ENCODE measurements around the gene NPNT.

The NPNT gene

DNA sequence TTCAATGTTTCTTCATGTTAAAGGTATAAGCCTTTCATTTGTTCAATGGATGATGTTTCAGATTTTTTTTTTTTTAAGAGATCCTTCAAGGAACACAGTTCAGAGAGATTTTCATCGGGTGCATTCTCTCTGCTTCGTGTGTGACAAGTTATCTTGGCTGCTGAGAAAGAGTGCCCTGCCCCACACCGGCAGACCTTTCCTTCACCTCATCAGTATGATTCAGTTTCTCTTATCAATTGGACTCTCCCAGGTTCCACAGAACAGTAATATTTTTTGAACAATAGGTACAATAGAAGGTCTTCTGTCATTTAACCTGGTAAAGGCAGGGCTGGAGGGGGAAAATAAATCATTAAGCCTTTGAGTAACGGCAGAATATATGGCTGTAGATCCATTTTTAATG, 75.8 kb downstream of the NPNT start:
- DNase-seq = no peak

DNA sequence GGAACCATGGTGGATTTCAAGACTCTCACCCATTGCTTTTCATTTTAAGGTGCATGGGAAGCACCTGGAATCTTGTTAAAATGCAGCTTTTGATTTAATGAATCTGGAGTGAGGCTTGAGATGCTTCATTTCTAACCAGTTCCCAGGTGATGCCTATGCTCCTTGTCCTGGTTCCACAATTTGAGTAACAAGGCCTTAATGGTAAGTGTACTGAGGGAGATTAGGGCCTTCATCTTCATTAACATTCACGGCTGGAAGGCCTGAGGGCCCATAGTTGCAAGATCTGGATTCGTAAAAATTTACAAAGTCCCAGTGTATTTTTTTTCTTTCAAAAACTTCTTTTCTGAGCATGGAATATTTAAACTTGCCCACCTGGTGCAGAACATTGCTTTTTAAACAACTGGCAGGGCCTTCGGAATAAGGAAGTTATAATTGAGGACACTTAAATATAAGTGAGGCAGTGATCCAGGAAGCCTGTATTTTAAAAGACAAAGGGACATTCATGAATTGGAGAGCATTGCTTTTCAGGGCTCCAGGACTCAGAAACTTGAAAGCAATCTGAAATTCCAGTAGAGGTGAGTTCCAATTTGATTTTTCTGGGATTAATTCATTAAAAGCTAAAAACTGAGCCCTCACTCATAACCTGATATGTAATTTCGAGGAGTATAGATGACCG, 77.8 kb downstream of the NPNT start:
- DNase-seq = no peak

DNA sequence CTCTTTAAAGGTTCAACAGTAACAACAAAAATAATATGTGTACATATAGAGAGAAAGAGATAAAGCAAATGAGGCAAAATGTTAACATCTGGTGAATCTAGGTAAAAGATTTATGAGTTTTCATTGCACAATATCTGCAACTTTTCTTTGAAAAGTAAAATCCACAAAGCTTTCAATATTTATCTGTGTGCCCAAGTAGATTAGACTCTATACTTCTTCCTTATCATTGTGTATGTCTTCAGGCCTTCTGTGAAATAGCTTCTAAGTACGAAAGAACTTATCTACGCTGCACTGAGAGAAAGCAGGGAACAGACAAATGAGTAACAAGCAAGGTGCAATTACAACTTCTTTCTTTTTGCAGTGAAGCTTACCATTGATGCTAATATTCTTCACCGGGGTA, 81.6 kb downstream of the NPNT start:
- no peak for DNase-seq

DNA sequence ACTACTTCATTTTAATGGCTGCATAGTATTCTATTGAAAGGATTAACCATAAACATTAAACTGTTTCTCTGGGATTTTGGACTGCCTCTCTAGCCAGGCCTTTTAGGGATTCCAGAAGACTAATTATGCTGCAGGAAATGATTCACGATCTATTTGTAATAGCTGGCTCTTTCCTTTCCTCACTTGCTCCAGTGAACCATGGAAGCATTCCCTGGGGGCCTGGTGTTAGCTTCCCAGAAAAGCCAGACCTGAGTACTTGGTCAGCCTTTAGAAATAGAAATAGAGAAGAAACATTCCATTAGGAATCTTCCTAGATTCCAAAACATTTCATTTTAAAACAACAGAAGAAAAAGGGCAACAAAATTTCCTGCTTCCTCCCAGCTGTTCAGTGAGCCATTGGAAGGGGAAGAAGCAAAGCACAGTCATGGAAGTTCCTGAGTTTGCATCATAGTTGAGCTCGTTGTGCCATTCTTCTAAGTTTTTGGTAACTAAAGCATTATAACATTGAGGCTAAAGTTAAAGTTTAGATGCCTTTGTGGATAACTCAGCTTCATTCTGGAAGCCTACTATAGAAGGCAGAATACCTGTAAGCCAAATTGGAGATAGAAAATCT, 83.5 kb downstream of the NPNT start:
- DNase-seq = no peak

DNA sequence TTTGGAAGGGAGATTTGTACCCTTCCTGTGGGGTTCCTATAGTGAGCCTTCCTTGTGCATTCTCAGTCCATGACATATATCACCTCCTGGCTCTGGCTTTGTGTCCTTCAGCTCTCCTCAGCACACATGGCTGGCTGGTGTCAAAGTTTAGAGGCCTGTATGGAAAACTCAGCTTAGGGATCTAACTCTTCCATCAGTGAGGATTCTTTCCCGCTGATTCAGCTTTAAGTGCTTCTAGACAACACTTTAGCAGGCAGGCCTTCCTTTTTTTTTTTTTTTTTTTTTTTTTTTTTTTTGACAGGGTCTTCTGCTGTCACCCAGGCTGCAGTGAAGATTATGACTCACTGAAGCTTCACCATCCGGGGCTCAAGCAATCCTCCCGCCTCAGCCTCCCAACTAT, 84.2 kb downstream of the NPNT start:
- no peak for DNase-seq

DNA sequence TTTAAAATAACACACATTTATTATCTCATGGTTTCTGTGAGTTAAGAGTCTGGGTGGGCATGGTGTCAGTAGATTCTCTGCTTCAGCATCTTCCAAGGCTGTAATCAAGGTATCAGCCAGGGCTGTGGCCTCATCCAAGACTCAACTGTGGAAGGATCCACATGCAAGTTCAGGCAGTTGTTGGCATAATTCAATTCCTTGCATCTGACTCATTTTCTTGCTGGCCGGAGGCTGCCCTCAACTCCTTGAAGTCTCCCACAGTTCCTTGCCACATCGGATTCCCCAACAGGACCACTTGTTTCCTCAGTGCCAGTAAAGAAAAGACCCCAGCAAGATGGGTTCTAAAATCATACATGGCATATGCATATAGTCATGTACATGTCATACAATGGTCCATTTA, 93.4 kb downstream of the NPNT start:
- no peak for DNase-seq

DNA sequence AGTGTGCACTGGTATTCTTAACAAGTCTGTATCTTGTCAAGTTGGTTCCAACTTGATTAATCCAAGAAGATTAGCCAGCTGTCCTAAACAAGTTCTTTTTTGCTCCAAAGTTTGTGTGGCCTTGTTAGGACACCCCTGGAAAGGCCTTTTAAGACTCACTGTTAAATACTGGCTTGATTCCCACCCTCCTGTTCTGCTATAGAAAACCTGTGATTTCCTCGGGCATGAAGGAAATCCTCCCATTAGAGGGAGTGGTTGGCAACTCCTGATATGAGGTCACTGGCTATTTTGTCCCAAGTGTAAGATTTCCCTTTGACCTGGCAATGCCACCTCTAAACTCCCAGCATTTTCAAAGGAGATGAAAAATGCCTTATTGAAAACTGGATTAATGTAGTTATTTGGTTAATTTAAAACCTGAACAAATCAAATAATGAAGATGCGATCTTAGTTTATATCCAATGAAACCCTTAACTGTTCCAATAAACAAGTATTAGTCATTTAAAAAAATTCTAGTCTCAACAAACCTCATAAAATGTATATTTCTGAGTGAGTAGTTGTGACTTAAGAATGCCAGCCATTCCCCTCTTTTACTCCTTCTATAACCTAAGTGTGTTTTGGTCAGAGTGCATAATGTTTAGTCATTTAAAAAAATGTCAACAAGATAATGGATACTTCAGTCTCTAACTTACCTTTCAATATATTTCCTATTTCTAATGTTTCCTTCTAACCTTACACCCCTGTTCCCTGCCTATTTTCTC, 94.4 kb downstream of the NPNT start:
- DNase-seq = no peak

DNA sequence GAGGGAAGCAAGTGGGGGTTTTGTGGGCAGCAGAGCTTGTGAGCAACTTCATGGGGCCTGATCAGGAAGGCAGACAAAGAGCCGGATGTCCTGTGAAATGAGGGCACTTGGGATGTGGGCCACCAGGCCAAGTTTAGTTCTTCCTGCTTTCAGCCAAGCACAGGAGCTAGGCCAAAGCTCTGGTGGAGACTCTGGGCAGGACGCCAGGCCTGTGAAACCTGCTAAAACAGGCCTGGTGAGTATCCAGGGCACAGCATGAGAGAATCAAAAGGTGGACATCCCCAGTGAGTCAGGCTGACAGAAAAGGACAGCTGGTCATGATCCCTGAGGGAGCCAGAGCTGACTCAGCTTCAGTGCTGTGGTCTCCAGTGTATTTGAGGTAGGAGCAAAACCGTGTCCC, 95.7 kb downstream of the NPNT start:
- no peak for DNase-seq

DNA sequence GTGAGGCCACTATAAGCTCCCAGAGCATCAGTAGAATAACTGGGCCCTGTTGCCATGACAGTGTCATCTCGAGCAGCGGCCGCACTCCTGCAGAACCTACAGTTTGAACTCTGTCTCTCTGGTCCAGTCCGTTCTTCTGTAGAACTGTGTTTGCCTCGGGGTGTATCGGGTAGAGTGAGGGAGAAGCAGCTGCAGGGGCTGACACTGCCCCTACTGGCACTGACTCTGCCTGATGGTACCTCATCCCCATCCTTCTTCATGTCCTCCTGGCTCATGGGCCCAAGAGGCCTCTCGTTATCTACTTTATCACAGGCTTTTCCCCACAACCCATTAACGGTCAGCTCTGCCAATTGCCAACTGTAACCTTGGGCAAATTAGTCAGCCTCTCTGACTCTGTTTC, 96.5 kb downstream of the NPNT start:
- no peak for DNase-seq

DNA sequence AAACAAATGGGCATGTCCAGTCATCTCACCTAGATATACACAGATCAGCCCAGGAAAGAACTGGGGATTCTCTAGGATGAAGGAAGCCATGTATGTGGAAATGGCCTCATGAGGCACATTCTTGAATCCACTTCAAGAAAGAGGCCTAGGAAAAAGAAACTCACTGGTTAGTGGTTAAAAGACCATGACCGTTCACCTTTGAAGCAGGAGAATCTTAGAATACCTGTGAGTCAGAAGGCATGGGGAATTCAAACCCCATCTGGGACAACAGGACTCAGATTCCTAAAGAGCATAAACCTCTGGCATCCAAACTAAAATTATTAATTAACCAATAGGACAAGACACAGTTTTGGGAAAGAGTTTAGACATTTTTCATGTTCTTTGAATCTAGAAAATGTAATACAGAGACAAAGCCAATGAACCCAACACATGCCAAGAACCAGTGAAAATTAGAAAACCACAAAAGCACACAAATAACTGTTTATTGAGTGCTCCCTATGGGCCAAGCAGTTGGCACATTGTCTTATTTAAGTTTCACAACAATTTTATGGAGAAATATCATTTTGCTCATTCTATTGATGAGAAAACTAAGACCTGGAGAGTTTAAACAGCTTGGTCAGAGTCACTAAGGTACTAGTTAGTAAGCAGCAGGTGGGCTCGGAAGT, 97.5 kb downstream of the NPNT start:
- no peak for DNase-seq

DNA sequence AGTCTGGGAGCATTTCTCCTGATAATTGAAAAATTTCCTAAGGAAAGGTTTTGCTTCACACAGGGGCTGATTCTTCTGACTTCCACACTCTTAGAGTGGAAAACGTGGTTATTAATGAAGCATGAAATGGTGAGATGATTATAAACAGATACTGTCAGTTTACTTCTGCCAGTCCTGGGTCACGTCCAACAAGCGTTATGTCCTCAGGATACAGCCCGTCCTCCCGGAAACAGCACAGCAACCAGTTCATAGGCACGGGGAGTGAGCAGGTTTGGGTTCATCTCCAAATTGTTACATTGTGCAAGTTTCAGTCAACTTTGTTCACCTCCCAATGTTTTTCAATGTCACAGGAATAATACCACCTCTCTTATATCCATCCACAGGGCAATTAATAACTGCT, 98.8 kb downstream of the NPNT start:
- no peak for DNase-seq

DNA sequence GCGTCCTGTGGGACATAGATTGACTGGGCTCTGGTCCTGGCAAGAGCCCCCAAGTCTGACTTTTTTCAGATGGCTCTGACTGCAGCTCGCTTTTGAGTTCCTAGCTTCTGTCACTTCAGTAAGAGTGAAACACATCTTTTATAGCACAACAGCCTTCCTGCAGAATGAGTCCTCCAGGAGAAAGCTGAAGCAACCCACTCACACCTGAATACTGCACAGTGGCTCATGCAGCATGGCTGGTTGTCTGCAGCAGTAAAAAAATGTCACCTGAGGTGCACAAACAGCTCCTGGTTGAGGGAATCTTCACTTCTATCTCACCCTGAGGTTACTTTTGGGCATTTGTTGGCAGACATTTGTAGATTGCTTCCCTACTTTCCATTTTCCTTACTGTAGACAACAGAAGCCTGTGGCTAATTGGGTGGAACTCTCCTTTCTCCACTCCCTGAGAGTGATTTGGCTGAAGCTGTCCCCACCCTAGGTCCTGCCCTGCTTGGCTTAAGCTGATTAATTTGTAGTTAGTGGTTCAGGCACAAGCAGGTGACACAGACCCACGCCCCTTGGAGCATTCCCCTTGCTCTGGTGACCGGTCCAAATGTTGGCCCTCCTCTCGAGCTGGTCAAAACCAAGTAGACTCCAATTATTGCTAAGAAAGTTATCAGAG, 99.7 kb downstream of the NPNT start:
- no peak for DNase-seq

DNA sequence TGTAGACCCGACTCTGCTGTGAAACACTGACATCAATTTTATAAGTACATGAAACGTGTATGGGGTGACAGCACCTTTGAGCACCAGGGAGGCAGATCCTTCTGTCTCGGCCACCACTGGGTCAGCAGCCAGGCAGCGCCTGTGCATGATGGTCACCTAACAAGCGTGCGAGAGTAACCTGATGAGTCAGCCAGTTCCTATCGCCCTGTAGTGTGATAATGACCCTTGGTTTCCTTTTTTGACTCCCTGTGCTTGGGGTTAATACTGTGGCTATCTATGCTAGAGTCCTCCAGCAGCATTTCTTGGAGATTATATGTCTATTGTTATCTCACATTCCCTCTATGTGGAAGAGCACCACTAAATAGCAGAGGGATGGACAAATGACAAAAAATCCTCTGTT, 101.6 kb downstream of the NPNT start:
- no peak for DNase-seq

DNA sequence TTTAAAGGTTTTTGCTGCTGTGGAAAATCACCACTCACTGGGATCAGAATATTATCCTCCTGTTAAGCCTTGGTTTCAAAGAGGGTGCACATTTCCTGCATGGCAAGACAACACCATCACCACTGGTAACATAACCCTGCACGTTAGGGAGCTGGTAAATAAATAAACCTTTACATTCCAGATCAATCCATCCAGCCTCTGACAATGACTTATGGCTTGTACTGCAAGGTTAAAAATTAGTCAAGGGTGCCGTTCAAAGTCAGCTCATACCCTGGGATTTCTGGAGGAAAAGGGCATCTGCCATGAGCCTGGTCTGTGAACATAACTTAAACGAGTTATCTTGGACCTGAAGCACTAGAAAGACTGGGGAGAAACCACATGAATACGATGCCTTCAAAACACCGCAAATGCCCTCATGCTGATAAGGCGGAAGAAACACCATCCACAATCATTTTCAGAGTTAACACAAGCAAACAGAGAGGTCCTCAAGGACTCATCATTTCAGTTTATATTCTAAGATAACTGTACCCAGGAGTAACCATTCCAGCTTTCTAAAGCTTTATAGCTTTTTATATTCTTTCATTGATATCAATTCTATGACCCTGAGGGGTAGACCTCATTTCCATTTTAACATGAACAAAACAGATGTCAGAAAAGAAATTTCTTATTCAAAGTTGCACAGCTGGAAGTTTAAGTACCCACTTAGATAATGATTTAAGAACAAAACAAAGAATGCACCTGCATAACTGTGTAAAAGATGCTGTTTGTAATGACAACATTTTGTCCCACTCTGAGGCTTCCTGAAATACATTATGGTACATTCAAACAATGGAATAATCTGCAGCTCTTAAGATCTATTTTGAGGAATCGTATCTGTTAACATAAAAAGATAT, 103.1 kb downstream of the NPNT start:
- no peak for DNase-seq

DNA sequence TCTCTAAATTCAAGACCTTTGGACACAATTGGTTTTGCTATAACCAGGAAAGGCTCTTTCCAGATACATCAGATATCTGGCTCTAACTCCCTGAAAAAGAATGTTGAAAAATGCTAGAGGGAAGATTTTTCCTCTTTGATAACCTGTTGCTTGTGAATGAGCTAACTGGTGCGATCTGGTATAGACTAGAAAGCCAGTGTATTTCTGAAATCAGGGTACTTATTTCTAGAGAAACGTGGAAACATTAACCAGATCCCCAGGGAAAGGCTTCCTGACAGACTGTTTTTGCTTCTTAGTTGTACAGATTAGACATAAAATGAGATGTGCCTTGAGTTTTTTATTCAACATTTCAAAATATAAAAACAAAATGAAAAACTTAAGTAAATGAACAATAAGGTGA, 107.7 kb downstream of the NPNT start:
- no peak for DNase-seq

DNA sequence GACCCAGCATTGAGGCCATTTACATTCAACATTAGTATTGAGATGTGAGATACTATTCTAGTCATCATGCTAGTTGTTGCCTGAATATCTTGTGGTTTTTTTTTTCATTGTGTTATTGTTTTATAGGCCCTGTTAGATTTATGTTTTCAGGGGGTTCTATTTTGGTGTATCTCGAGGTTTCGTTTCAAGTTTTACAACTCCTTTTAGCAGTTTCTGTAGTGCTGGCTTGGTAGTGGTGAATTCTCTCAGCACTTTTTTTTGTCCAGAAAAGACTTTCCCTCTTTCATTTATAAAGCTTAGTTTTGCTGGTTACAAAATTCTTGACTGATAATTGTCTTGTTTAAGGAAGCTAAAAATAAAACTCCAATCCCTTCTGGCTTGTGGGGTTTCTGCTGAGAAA, 115.5 kb downstream of the NPNT start:
- no peak for DNase-seq

DNA sequence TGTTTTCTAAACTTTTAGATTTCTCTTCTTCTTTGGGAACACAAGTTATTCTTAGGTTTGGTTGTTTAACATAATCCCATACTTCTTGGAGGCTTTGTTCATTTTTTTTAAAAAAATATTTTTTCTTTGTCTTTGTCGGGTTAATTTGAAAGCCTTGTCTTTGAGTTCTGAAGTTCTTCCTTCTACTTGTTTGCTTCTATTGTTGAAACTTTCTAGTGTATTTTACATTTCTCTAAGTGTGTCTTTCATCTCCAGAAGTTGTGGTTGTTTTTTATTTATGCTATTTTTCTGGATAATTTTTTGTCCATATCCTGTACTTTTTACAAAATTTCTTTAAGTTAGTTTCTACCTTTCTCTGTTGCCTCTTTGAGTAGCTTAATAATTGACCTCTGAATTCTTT, 116.1 kb downstream of the NPNT start:
- no peak for DNase-seq

DNA sequence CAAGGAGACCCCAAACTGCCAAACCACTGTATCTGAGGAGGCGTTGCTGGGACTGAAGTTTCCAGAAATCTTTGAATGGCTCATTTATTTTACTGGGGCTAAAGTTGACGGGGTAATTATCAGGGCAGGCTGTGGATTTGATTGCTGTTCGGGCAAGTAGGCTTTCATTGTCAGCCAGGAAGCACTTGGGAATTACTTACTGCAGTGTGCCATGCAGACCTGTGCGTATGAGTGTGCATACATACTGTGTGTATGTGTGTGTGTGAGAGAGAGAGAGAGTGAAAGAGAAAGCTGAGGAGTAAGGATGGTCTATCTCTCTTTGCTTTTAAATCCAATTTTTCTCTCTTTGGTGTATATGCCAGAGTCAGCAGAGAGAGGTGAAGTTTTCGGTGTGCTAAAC, 122.7 kb downstream of the NPNT start:
- DNase-seq = no peak

DNA sequence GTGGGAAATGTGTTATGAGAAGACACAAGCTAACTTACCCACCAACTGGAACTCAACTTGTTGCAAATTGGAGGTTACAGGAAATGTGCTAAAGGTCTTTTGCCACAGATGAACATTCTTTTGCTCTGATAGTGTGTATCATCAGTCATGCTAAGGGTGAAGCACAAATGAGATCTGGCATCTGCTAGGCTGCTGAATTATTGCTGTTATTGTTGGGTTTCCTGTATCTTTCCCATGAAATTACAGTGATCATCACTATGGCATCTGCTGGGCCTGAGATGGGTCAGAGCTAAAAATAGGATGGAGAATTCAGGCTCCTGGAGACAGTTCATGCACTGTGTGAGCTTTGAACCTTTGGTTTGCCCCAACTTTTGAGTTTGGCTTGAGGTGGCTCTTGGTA, 124.5 kb downstream of the NPNT start:
- DNase-seq = no peak
